Tibial artery (tissue), 4 donors: Measurements from ENCODE around the gene COL5A2.

Source experiments
- DNase-seq, 2 donors: peaks; one replicate each; pipeline ENCODE4 v3.0.0-alpha.2; 2019
- H3K27ac ChIP-seq, 2 donors: fragments of 200-600 bp; sonication (generic) in 1 of 2; 1 replicate in 1 of 2; 2 replicates in 1 of 2; pipeline ENCODE4 v1.5.1; 2018 to 2019; ENCODE audit warnings: mild to moderate bottlenecking in 1 of 2
- H3K27me3 ChIP-seq, 2 donors: fragments of 200-600 bp; sonication (generic) in 1 of 2; one replicate each; pipeline versions ENCODE4 v1.5.1 to v1.6.0; 2016 to 2019
- H3K36me3 ChIP-seq, 3 donors: fragments of 200-600 bp; sonication (generic) in 2 of 3; one replicate each; pipeline ENCODE4 v1.5.1; 2016 to 2019; ENCODE audit warnings: mild to moderate bottlenecking in 2 of 3
- H3K4me1 ChIP-seq, 4 donors: fragments of 200-600 bp; sonication (generic) in 2 of 4; 1 replicate in 3 of 4; 2 replicates in 1 of 4; pipeline ENCODE4 v1.5.1; 2016 to 2019
- H3K4me3 ChIP-seq, 2 donors: fragments of 200-600 bp; sonication (generic) in 1 of 2; 1 replicate in 1 of 2; 2 replicates in 1 of 2; pipeline ENCODE4 v1.5.1; 2018 to 2019; ENCODE audit warnings: mild to moderate bottlenecking in 2 of 2
- H3K9me3 ChIP-seq, 3 donors: fragments of 200-600 bp; sonication (generic) in 1 of 3; one replicate each; pipeline ENCODE4 v1.5.1; 2016 to 2019
- CTCF ChIP-seq, 2 experiments: fragments of 200-600 bp in 1 of 2; fragments of 450-650 bp in 1 of 2; IDR thresholded peaks; one replicate each; pipeline ENCODE4 v1.5.1; 2017 to 2019; ENCODE audit warnings: antibody characterized with exemption in 2 of 2, mild to moderate bottlenecking in 1 of 2, moderate library complexity in 1 of 2
- intact Hi-C: fragments of 100-400 bp; cut with DNase I; formaldehyde crosslinking; loops from one replicate; pipeline ENCODE4 v1.15.0; 2023; ENCODE audit warnings: low total_unique reads

The COL5A2 gene

DNA sequence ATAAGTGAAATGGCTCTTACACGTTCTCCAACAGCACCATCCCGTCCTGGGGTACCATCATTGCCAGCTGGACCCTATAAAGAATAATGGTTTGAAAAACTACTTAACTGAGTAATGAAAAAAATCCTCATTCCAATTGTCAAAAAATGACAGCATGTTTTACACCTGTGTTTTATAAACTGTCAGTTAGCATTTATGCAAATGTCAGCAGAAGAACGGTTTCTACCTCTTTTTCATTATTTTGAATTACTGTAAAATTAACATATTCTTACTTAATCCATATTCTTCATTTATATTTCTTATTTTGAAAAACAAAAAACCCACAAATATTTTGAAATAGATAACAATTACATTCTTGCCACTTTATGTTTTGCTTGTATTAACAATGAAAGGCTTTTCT is 131.4 kb downstream of the COL5A2 start:
- intact Hi-C loops: no loop called here
- DNase-seq: no peak
- Histone ChIP-seq H3K36me3 (peaks cover 62 to 70% (median 66%) of the 10 kb centered on the region in 3 donors), H3K9me3 (no peaks in the 10 kb centered on the region), H3K27ac (no peak overlapping the region), H3K4me3 (no peak overlapping the region), H3K27me3 (no peaks in the 10 kb centered on the region), H3K4me1 (no peaks in the 10 kb centered on the region)
- no peak for TF ChIP-seq CTCF (IDR thresholded peaks at IDR 0.05)

DNA sequence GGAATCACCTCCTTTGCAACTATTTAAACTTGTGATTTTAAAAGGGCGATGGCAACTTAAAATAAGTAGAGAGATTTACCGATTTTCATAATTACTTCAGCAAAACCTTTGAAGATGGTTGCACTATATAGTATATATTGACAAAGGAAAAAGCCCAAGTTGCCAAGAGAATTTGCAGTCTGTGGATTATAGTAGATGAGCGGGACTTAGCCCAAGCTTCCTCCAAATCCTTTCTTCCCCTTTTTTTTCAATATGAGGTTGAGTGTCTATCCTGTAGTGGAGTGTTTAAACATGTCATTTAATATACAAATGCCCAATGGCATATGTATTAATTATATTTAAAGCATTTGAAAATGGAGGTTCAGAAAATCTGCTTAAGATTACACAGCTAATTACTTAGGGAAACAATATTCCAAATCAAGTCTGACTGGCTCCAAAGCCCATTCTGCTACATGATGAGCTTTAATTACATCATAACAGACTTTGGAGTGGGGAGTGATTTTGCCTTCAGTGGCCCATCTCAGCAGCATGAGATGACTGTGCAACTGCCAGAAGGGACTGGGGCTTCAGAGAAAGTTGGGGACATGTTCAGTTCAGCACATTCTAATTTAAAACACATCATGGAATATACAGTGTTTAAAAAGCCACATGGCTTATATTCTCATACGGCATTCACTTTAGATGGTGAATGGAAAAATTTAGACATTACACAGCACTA is 132.2 kb downstream of the COL5A2 start:
- intact Hi-C loops: no loop called here

DNA sequence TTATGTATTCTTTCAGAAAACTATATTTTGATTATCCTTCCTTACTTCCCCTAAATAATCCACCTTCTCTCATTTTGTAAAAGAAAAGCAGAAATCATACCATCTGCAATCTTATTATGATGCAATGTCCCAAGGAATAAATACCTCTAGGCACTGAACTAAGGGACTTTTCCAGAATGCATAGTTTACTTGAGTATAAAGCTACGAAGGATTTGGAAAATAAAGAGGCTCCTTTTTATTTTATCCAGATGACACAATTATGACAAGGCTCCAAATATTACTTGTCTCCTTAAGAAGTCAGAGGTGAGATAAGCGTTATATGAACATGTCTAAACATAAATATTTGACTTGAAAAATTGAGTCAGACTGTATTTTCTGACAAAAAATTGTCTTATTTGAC is 133.2 kb downstream of the COL5A2 start:
- Histone ChIP-seq H3K9me3 (no peaks in the 10 kb centered on the region), H3K27me3 (no peaks in the 10 kb centered on the region), H3K4me3 (no peak overlapping the region), H3K36me3 (peaks cover 55 to 68% (median 59%) of the 10 kb centered on the region in 3 donors), H3K4me1 (no peaks in the 10 kb centered on the region), H3K27ac (no peak overlapping the region)
- DNase-seq: no peak
- intact Hi-C loops: no loop called here
- no peak for TF ChIP-seq CTCF (IDR thresholded peaks at IDR 0.05)

More for the DNA sequence above, 132.2 kb downstream of the COL5A2 start:
- Histone ChIP-seq H3K4me1 (no peaks in the 10 kb centered on the region), H3K36me3 (peaks cover 61 to 70% (median 66%) of the 10 kb centered on the region in 3 donors), H3K27ac (no peak overlapping the region), H3K27me3 (no peaks in the 10 kb centered on the region), H3K4me3 (no peak overlapping the region), H3K9me3 (no peaks in the 10 kb centered on the region)
- no peak for TF ChIP-seq CTCF (IDR thresholded peaks at IDR 0.05)
- no peak for DNase-seq

GRCh38 chr2:189045836-189046235 is 133.7 kb downstream of the COL5A2 start:
- Histone ChIP-seq H3K27ac (no peak overlapping the region), H3K4me3 (no peak overlapping the region), H3K4me1 (no peaks in the 10 kb centered on the region), H3K36me3 (peaks cover 57 to 69% (median 59%) of the 10 kb centered on the region in 3 donors), H3K9me3 (no peaks in the 10 kb centered on the region), H3K27me3 (no peaks in the 10 kb centered on the region)
- intact Hi-C loops: no loop called here
- no peak for DNase-seq
- no peak for TF ChIP-seq CTCF (IDR thresholded peaks at IDR 0.05)

- DNase-seq: no peak
- Histone ChIP-seq H3K36me3 (peaks cover 55 to 68% (median 64%) of the 10 kb centered on the region in 3 donors), H3K4me3 (no peak overlapping the region), H3K27me3 (no peaks in the 10 kb centered on the region), H3K27ac (no peak overlapping the region), H3K9me3 (no peaks in the 10 kb centered on the region), H3K4me1 (peaks cover 0 to 7% (median 0%) of the 10 kb centered on the region in 4 donors)
- TF ChIP-seq CTCF (IDR thresholded peaks at IDR 0.05): no peak
- intact Hi-C loops: loop anchor here (2.0 kb wide), 1 partner anchor 23 kb away; no protein-coding TSS in a partner anchor
Measured at GRCh38 chr2:189037518-189037917, 142.0 kb downstream of the COL5A2 start.
